PC-9 (cell line): Measurements from ENCODE around the gene RMC1. TPM values are rescaled to one million over a fixed set of nuclear protein-coding genes. Genes with fewer than 3 reads are reported as not detected.

Source experiments
- Bru-seq: library from RNA; stranded (reverse); fragments of 400-500 nt; gene quantifications from one replicate; lab custom pipeline; 2021; lab: Mats Ljungman, UMichigan
- BruChase-seq, 2 experiments: library from RNA; stranded (reverse); fragments of 400-500 nt; gene quantifications; one replicate each; lab custom pipeline; 2021; lab: Mats Ljungman, UMichigan
- BruUV-seq: library from RNA; stranded (reverse); fragments of 400-500 nt; replicated peaks from 2 replicates; lab custom pipeline; 2021; lab: Mats Ljungman, UMichigan
- CTCF ChIA-PET: fragments of 300-600 bp; sonication (Branson Sonifier 250); formaldehyde crosslinking; loops from one replicate; lab custom pipeline; 2022; ENCODE audit warnings: antibody characterized with exemption; lab: Charles Lee
- POLR2A ChIA-PET: fragments of 300-600 bp; sonication (Branson Sonifier 250); formaldehyde crosslinking; loops from one replicate; lab custom pipeline; 2022; ENCODE audit warnings: antibody characterized with exemption; ENCODE audit not compliant: unreplicated experiment; lab: Charles Lee
- DNase-seq, 2 experiments: peaks; one replicate each; pipeline versions ENCODE4 v3.0.0 to v3.0.0-alpha.2; 2015 to 2022; ENCODE audit warnings: mixed read lengths in 1 of 2
- H2AFZ ChIP-seq: fragments of 200-600 bp; sonication (generic); 2 replicates; pipeline ENCODE4 v1.8.1; 2017; ENCODE audit warnings: antibody characterized with exemption
- H3F3A ChIP-seq: fragments of 200-600 bp; sonication (generic); 2 replicates; pipeline ENCODE4 v1.8.1; 2017; ENCODE audit warnings: antibody characterized with exemption, mild to moderate bottlenecking, low read depth; ENCODE audit not compliant: insufficient read depth
- H3K27ac ChIP-seq: fragments of 200-600 bp; sonication (generic); 2 replicates; pipeline ENCODE4 v1.6.1; 2016; ENCODE audit warnings: mixed run types
- H3K27me3 ChIP-seq: fragments of 200-600 bp; sonication (generic); 2 replicates; pipeline ENCODE4 v1.6.1; 2016; ENCODE audit warnings: low read depth, mixed run types; ENCODE audit not compliant: insufficient read depth
- H3K36me3 ChIP-seq: fragments of 200-600 bp; sonication (generic); 2 replicates; pipeline ENCODE4 v1.6.1; 2016; ENCODE audit warnings: low read depth, mixed run types
- H3K4me1 ChIP-seq: fragments of 200-600 bp; sonication (generic); replicated peaks from 2 replicates; pipeline ENCODE4 v1.6.1; 2016; ENCODE audit warnings: mixed run types; ENCODE audit not compliant: insufficient read depth
- H3K4me2 ChIP-seq: fragments of 200-600 bp; sonication (generic); 2 replicates; pipeline ENCODE4 v1.6.1; 2017; ENCODE audit warnings: mixed run types
- H3K4me3 ChIP-seq: fragments of 200-600 bp; sonication (generic); 2 replicates; pipeline ENCODE4 v1.6.1; 2016; ENCODE audit warnings: mixed run types
- H3K79me2 ChIP-seq: fragments of 200-600 bp; sonication (generic); 2 replicates; pipeline ENCODE4 v1.6.1; 2017; ENCODE audit warnings: low read depth, mixed run types
- H3K9me2 ChIP-seq: fragments of 200-600 bp; sonication (generic); 2 replicates; pipeline ENCODE4 v1.8.1; 2017; ENCODE audit warnings: mild to moderate bottlenecking; ENCODE audit not compliant: insufficient read depth
- H3K9me3 ChIP-seq: fragments of 200-600 bp; sonication (generic); 2 replicates; pipeline ENCODE4 v1.8.1; 2016; ENCODE audit warnings: low read depth; ENCODE audit not compliant: insufficient read depth
- H4K20me1 ChIP-seq: fragments of 200-600 bp; sonication (generic); 2 replicates; pipeline ENCODE4 v1.8.1; 2017; ENCODE audit not compliant: insufficient read depth
- EZH2 ChIP-seq: fragments of 200-600 bp; sonication (generic); IDR thresholded peaks from 2 replicates; pipeline ENCODE4 v1.8.0; 2017; ENCODE audit warnings: antibody characterized with exemption, low read depth
- intact Hi-C: fragments of 100-400 bp; cut with micrococcal nuclease; formaldehyde crosslinking; loops from one replicate; pipeline ENCODE4 v1.10.0; 2022; ENCODE audit not compliant: unreplicated experiment
- long read RNA-seq: library from polyadenylated mRNA; stranded (forward); transcript quantifications from one replicate; pipeline ENCODE4 v2.0.0, GENCODE V29; 2022
- total RNA-seq: library from RNA; stranded (reverse); gene quantifications from 2 replicates; pipeline ENCODE4 v1.2.3, GENCODE V29; 2021
- TF ChIP-seq, protein P1 (sequence below): fragments of 200-600 bp; sonication (generic); conservative IDR thresholded peaks from 2 replicates; pipeline ENCODE4 v1.6.1; 2017; ENCODE audit warnings: mixed run types, antibody characterized with exemption, mild to moderate bottlenecking, moderate library complexity

RMC1 gene
- total RNA-seq = 14.5 and 19.6 TPM in 2 replicates
- Bru-seq, nascent RNA = percentile 69 among the genes with signal in this experiment
- BruChase-seq, experiment 1, labeled RNA remaining after a 2-hour chase = percentile 68 among the genes with signal in this experiment
- BruChase-seq, experiment 2, labeled RNA remaining after a 6-hour chase = percentile 74 among the genes with signal in this experiment
- long read RNA-seq, transcript RMC1-201 (20 exons, 2,162 nt) = major isoform, 11 of 24 reads
- long read RNA-seq, partial matches to known transcripts = 4 of 24 reads
- long read RNA-seq, other reads (novel, unspliced or antisense) = 9 of 24 reads

- no peaks in the 10 kb centered on the region for H3K36me3 ChIP-seq
- H3K79me2 ChIP-seq = peaks cover 20% of the 10 kb centered on the region
- no peaks in the 10 kb centered on the region for H3K9me3 ChIP-seq
- peak within 1 kb of the TSS; percentile 64 for H3K27ac ChIP-seq
- no peaks in the 10 kb centered on the region for H3F3A ChIP-seq
- CTCF ChIA-PET = no interaction called here
- H3K9me2 ChIP-seq = no peaks in the 10 kb centered on the region
- no TSS peak for BruUV-seq
- POLR2A ChIA-PET = interaction anchor here (0.6 kb wide), 1 partner anchor 714 kb away, joined by 3 read pairs; no protein-coding TSS in a partner anchor
- peaks cover 4% of the 10 kb centered on the region; the same call in 1 of the 2 replicates for H4K20me1 ChIP-seq
- peak; percentile 73 to 93 for DNase-seq
- H3K4me2 ChIP-seq = peak within 1 kb of the TSS; percentile 81
- H3K27me3 ChIP-seq = no peaks in the 10 kb centered on the region
- H3K4me3 ChIP-seq = peak within 1 kb of the TSS; percentile 77
- H2AFZ ChIP-seq = peak within 1 kb of the TSS; percentile 88
- intact Hi-C loops = loop anchor here (5.0 to 10.0 kb wide), 4 partner anchors 81 to 688 kb away; no protein-coding TSS in a partner anchor
- TF ChIP-seq, protein P1, sequence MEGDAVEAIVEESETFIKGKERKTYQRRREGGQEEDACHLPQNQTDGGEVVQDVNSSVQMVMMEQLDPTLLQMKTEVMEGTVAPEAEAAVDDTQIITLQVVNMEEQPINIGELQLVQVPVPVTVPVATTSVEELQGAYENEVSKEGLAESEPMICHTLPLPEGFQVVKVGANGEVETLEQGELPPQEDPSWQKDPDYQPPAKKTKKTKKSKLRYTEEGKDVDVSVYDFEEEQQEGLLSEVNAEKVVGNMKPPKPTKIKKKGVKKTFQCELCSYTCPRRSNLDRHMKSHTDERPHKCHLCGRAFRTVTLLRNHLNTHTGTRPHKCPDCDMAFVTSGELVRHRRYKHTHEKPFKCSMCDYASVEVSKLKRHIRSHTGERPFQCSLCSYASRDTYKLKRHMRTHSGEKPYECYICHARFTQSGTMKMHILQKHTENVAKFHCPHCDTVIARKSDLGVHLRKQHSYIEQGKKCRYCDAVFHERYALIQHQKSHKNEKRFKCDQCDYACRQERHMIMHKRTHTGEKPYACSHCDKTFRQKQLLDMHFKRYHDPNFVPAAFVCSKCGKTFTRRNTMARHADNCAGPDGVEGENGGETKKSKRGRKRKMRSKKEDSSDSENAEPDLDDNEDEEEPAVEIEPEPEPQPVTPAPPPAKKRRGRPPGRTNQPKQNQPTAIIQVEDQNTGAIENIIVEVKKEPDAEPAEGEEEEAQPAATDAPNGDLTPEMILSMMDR = no peak
- TF ChIP-seq EZH2 = no peak
- peaks cover 13% of the 10 kb centered on the region for H3K4me1 ChIP-seq
Observed at GRCh38 chr18:23503038-23503962, at the start of gene RMC1. RMC1 (plus strand) TSS chr18:23503511; CDS start chr18:23503619, 108 bp downstream.

GRCh38 chr18:23453680-23454058 lies 49.6 kb upstream of the RMC1 start:
- Histone ChIP-seq H3K4me1 (peaks cover 23% of the 10 kb centered on the region), H3K9me3 (no peaks in the 10 kb centered on the region), H3K27me3 (no peaks in the 10 kb centered on the region), H3K36me3 (no peaks in the 10 kb centered on the region), H3K27ac (peak overlapping the region; percentile 94), H3K79me2 (peaks cover 55% of the 10 kb centered on the region), H3K4me3 (peak overlapping the region; percentile 97), H3F3A (peaks cover 29% of the 10 kb centered on the region), H4K20me1 (peaks cover 9% of the 10 kb centered on the region; the same call in 1 of the 2 replicates), H3K4me2 (peak overlapping the region; percentile 98), H3K9me2 (no peaks in the 10 kb centered on the region), H2AFZ (peak overlapping the region; percentile 72; the same call in 1 of the 2 replicates)
- no peak for DNase-seq
- BruUV-seq = TSS peak; percentile 57
- CTCF ChIA-PET = interaction anchor here (0.6 kb wide), 1 partner anchor 63 kb away, joined by 7 read pairs; no protein-coding TSS in a partner anchor
- intact Hi-C loops = loop anchor here (1.0 kb wide), 1 partner anchor 30 kb away; no protein-coding TSS in a partner anchor
- POLR2A ChIA-PET = interaction anchor here (0.6 to 0.7 kb wide), 2 partner anchors 133 to 319 kb away, joined by 3 to 4 read pairs; no protein-coding TSS in a partner anchor
- TF ChIP-seq, protein P1 = no peak
- TF ChIP-seq EZH2 = no peak

DNA sequence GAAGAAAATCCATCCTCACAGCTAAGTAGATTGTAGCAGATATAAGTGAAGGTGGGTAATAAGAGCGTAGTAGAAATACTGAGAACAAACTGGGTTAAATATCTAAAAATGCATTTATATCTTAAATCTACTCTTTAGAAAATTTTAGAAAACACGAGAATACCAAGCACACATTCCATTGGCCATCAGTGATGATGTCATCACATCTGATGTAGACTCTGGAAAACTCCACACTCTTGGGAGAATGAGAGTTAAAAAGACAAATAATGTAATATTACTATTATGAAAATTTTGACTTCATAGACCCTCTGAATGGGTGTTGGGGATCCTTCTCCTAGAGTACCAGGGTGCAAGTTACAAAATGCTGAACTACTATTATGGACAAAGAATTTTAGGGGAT lies 46.5 kb upstream of the RMC1 start:
- BruUV-seq = no TSS peak
- Histone ChIP-seq H2AFZ (no peak overlapping the region), H3F3A (peaks cover 25% of the 10 kb centered on the region), H3K36me3 (no peaks in the 10 kb centered on the region), H3K4me2 (no peak overlapping the region), H3K27ac (no peak overlapping the region), H3K9me2 (no peaks in the 10 kb centered on the region), H4K20me1 (peaks cover 34% of the 10 kb centered on the region), H3K4me3 (no peak overlapping the region), H3K9me3 (no peaks in the 10 kb centered on the region), H3K27me3 (no peaks in the 10 kb centered on the region), H3K79me2 (peaks cover 86% of the 10 kb centered on the region), H3K4me1 (peaks cover 33% of the 10 kb centered on the region)
- ChIA-PET POLR2A (no interaction called here), CTCF (no interaction called here)
- intact Hi-C loops = no loop called here
- no peak for DNase-seq
- TF ChIP-seq EZH2 = no peak
- TF ChIP-seq, protein P1 = no peak
